HG02840 (cell line): ENCODE measurements around the gene SNTA1.
"Not testable (repeated sequence)": the region's sequence is repeated elsewhere in the genome, so short reads cannot be mapped to it uniquely, and the experiment has no call there.

ENCODE experiments used
- ATAC-seq: cut with Tn5 transposase; IDR thresholded peaks from one replicate; pipeline ENCODE4 v1.9.1; 2021; ENCODE audit warnings: mild to moderate bottlenecking, moderate library complexity, moderate number of reproducible peaks; ENCODE audit not compliant: unreplicated experiment, low FRiP score

The SNTA1 gene

GRCh38 chr20:33400812-33401183, 42.8 kb downstream of the SNTA1 start:
- ATAC-seq: no peak

DNA sequence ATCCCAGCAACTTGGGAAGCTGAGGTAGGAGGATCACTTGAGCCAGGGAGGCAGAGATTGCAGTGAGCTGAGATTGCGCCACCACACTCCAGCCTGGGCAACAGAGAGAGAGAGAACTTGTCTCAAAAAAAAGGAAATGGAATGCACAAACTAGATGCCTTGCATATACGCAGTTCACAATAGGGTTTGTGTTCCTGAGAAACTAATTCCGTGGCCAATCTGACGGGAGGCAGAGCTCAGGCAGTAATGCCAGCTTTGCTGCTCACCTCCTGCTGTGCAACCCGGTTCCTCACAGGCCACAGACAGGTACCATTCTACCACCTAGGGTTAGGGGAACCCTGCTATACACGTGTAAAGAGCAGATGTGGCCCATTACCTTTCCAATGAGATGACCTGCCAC, 43.6 kb downstream of the SNTA1 start:
- ATAC-seq: no peak

DNA sequence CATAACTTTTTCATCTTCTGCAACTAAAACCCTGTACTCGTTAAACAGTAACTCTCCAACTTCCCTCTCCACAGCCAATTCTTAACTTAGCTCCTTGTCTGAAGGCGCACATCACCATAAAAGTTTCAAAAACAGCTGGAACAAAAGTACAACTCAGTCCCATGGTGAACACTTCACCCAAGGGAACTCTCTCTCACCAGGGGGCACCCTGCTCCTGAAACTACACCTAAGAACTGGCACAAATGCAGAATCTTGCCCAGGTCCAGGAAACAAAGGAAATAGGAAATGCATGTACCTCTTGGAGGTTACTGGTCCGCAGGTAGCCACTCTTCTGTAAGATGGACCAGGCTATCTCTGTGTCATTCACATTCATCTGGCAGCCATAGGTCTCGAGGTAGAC, 48.8 kb downstream of the SNTA1 start:
- no peak for ATAC-seq

- no peak for ATAC-seq
Measured at GRCh38 chr20:33393609-33394008, 50.0 kb downstream of the SNTA1 start.

GRCh38 chr20:33391722-33392415, 51.7 kb downstream of the SNTA1 start:
- ATAC-seq: no peak

DNA sequence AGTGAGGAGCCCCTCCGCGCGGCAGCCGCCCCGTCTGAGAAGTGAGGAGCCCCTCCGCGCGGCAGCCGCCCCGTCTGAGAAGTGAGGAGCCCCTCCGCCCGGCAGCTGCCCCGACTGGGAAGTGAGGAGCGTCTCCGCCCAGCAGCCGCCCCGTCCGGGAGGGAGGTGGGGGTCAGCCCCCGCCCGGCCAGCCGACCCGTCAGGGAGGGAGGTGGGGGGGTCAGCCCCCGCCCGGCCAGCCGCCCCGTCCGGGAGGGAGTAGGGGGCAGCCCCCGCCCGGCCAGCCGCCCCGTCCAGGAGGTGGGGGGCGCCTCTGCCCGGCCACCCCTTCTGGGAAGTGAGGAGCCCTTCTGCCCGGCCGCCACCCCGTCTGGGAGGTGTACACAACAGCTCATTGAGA, 54.2 kb downstream of the SNTA1 start:
- ATAC-seq: not testable (repeated sequence)

- no peak for ATAC-seq
Measured at GRCh38 chr20:33388268-33388667, 55.3 kb downstream of the SNTA1 start.

GRCh38 chr20:33387177-33387576, 56.4 kb downstream of the SNTA1 start:
- ATAC-seq: no peak

- no peak for ATAC-seq
Measured at GRCh38 chr20:33386673-33387072, 56.9 kb downstream of the SNTA1 start.

- no peak for ATAC-seq
Measured at GRCh38 chr20:33377366-33377765, 66.2 kb downstream of the SNTA1 start.

DNA sequence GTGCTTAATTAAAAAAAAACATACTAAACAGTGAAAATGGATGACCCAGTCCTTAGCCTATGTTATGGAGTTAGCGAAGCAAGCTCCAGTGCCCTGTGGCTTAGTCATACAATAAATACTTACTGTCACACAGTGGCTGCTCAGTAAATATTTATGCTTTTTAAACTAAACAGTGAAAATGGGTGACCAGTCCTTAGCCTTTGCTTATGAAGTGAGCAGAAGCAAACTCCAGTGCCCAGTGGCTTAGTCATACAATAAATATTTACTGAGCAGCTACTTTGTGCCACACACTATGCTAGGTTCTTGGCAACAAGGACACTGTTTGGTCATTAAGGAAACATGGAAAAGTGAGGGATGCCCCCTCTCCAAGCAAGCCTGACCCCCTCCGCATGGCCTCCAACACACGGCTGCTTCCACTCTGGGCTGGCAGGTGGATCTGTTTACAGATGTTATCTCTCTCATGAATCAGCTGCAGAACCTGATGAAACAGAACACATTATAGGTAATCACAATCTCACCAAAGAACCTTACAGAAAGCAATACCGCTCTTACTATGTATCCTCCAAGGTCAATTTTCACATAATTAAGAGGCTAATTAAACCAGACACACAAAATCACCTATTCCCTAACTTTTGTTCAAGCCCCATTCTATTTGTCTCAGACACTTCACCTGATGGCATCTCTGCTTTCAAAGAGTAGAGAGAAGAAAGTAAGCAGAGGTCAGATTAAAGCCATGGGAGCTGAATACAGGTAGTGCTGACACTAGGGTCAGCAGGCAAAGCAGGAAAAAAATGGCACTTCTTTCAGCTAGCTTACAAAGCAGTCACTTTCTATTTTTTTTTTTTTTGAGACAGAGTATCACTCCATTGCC, 69.6 kb downstream of the SNTA1 start:
- ATAC-seq: no peak

- no peak for ATAC-seq
Measured at GRCh38 chr20:33372993-33373441, 70.5 kb downstream of the SNTA1 start.

DNA sequence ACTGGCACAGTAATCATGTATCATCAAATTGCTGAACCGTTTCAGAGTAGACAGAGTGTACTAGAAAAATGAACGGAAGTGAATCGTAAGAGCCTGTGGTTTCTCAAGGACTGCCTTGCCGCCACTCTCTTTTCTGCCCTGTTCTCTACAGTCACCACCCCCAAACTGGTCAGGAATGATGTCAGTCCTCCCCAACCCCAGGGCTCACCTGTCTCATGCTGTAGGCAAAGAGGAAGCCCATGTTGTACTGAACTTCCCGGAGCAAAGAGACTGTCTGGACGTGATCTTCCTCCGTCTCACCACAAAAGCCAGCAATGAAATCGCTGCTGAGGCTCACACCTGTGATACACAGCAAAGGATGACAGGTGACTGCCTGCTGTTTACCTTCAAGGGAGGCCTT, 73.3 kb downstream of the SNTA1 start:
- no peak for ATAC-seq

DNA sequence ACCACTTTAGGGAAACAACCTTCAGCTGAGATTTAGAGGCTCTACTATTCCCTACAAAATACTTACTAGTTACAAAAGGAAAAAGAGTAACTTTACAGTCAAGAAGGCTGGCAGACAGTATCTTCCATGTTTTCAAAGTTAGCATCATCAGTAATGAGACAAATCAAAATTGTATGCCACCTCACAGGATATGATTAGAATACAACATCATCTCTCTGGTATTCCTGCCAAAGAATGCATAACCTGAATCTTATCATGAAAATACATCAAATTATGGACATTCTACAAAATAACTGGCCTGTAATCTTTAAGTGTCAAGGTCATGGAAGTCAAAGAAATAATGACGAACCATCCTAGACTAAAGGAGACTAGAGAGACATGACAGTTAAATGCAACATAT, 80.7 kb downstream of the SNTA1 start:
- no peak for ATAC-seq

- ATAC-seq: no peak
Measured at GRCh38 chr20:33359399-33360261, 83.9 kb downstream of the SNTA1 start.
